ENCODE data around the gene TIMELESS. TPM values are rescaled to one million over a fixed set of nuclear protein-coding genes. Genes with fewer than 3 reads are reported as not detected.

Gene TIMELESS
- total RNA-seq, 4 donors from 2014 or later, result 4.8 to 47.0 (median 6.0) TPM

DNA sequence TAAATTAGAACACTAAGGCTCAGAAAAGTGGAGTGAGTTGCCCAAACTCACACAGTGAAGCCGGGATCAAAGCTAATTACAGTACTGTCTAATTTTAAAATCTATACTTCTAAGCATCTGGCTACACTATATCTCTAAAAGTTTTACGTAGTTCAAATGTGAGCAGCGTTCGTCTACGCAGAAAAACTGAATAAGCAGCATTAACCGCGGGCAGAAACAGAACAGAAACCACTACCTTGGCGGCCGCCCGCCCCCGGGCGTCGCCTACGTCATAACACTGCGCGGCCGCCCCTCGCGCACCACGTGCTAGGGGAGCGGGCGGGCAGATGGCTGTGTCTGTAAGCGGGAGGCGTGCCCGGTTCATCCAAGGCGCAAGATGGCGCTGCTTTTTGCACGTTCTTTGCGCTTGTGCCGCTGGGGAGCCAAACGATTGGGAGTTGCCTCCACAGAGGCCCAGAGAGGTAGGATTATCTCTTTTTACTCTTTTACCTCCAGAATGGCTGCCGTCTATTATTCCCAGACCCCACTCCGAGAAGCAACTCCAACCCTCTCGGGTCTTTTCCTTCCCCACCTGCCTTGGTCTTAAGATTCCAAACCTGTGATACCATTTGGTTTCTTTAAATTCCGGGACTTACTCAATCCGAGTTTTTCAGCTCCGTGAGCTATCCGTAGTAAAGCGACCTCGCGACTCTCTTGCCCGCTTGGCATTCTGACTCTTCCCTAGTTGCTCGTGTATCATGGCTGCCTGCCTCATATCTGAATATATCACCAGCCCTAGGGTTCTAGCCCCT is 19.2 kb upstream of the TIMELESS start, which contains the start of gene SPRYD4:
SPRYD4 (plus strand) TSS at position 363 of the 791 bp plus-strand sequence; CDS start at position 377, 14 bp downstream.
- Histone ChIP-seq H3K4me1 (peaks cover 0 to 19% (median 3%) of the 10 kb centered on the region in 4 donors), H3K36me3 (no peaks in the 10 kb centered on the region), H3K4me3 (peak within 1 kb of the TSS; percentile 69 to 88 (median 81)), H3K27me3 (no peaks in the 10 kb centered on the region), H3K9me3 (no peaks in the 10 kb centered on the region), H3K27ac (peak within 1 kb of the TSS; percentile 80 to 94 (median 86))
- DNase-seq, result peak; percentile 92 to 97 (median 94)
- peak; percentile 78 to 81 for TF ChIP-seq POLR2A (IDR thresholded peaks at IDR 0.05)
- TF ChIP-seq, protein P1, sequence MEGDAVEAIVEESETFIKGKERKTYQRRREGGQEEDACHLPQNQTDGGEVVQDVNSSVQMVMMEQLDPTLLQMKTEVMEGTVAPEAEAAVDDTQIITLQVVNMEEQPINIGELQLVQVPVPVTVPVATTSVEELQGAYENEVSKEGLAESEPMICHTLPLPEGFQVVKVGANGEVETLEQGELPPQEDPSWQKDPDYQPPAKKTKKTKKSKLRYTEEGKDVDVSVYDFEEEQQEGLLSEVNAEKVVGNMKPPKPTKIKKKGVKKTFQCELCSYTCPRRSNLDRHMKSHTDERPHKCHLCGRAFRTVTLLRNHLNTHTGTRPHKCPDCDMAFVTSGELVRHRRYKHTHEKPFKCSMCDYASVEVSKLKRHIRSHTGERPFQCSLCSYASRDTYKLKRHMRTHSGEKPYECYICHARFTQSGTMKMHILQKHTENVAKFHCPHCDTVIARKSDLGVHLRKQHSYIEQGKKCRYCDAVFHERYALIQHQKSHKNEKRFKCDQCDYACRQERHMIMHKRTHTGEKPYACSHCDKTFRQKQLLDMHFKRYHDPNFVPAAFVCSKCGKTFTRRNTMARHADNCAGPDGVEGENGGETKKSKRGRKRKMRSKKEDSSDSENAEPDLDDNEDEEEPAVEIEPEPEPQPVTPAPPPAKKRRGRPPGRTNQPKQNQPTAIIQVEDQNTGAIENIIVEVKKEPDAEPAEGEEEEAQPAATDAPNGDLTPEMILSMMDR (IDR thresholded peaks at IDR 0.05), result peak in 4 of 6 experiments; percentile 2 to 38 (median 18)

DNA sequence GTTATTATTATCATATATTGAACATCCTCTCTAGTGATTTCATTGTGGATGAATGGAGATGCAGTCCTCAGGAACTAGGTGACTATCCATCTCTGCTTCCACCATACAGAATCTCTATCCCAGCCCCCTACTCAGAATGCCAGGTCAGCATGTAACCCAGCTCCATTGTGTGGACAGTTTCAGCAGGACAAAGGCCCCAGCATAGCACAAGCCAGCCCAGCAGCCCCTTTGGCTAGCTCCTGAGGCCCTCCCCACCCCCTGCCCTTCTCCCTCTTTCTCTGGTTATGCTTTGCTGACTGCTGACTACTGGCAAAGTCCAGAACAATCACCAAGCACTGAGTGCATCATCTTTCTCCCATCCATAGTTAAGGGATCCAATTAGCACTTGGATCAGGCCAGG is 13.3 kb upstream of the TIMELESS start:
- no peak for DNase-seq
- Histone ChIP-seq H3K36me3 (no peaks in the 10 kb centered on the region), H3K9me3 (no peaks in the 10 kb centered on the region), H3K4me1 (peaks cover 0 to 2% (median under 1%) of the 10 kb centered on the region in 4 donors), H3K27me3 (no peaks in the 10 kb centered on the region), H3K27ac (no peak overlapping the region), H3K4me3 (no peak overlapping the region)
- TF ChIP-seq POLR2A (IDR thresholded peaks at IDR 0.05), result no peak

DNA sequence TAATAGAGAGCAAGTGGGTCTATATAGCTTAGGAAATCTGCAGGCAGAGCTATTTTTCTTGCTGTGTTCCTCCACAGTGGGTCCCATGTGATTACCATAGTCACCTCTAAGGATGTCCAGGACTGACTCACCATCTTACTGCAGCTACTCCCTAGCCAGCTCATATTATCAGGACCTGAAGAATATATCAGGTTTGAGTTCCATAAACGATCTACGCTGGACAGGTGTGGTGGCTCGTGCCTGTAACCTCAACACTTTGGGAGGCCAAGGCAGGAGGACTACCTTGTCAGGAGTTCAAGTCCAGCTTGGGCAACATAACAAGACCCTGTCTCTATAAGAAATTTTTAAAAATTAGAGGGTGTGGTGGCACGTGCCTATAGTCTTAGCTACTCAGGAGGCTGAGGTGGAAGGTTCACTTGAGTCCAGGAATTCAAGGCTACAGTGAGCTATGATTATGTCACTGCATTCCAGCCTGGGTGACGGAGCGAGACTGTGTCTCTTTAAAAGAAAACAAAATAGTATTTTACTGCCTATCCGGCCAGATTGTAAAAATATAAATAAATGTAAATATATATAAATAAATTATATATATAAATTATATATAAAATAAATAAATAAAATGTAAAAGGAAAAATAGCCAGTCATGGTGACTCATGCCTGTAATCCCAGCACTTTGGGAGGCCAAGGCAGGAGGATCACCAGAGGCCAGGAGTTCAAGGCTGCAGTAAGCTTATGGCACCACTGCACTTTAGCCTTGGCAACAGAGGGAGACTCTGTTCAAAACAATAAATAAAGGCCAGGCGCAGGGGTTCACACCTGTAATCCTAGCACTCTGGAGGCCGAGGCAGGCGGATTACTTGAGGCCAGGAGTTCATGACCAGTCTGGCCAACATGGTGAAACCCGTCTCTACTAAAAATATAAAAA is 12.3 kb upstream of the TIMELESS start:
- H3K36me3 ChIP-seq, result no peaks in the 10 kb centered on the region
- no peaks in the 10 kb centered on the region for H3K4me1 ChIP-seq
- DNase-seq, result no peak
- H3K4me3 ChIP-seq, result no peak overlapping the region
- TF ChIP-seq POLR2A (IDR thresholded peaks at IDR 0.05), result no peak
- TF ChIP-seq, protein P1 (IDR thresholded peaks at IDR 0.05), result no peak
- H3K27ac ChIP-seq, result no peak overlapping the region
- no peaks in the 10 kb centered on the region for H3K9me3 ChIP-seq
- no peaks in the 10 kb centered on the region for H3K27me3 ChIP-seq

DNA sequence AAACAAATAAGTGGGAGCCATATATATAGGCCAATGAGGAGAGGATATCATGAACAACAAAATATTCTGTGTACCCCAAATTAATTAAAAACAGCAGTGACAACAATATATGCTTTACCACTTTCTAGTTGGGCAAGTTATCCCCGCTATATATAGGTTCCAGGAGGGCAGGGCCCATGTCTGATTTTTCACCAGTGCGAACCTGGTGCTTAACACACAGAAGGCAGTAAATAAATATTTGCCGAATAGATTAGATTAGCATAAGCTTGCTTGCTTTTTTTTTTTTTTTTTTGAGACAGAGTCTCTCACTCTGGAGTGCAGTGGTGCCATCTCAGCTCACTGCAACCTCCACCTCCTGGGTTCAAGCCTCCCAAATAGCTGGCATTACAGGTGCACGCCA is 8.6 kb upstream of the TIMELESS start:
- Histone ChIP-seq H3K27ac (no peak overlapping the region), H3K4me3 (no peak overlapping the region), H3K4me1 (no peaks in the 10 kb centered on the region), H3K36me3 (no peaks in the 10 kb centered on the region), H3K27me3 (no peaks in the 10 kb centered on the region), H3K9me3 (no peaks in the 10 kb centered on the region)
- no peak for DNase-seq
- TF ChIP-seq POLR2A (IDR thresholded peaks at IDR 0.05), result no peak
- TF ChIP-seq, protein P1 (IDR thresholded peaks at IDR 0.05), result no peak

DNA sequence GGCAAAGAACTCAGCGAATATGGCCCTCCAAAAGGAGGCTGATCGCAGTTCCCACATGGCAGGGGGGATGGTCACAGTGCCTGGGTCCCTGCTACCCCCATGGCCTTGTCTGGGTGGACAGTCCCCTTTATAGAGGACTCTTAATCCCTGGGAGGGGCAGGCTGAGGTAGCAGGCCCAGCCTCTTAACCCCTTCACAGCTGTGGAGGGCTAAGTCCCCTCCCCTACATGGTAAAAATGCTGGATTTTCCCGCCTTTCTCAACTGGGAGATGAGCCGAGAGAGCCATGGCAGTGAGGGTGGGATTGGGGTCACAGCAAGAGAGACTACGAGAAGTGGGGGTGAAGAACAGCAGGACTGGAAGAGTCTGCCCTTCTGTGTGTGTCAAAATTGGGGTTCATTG is 5.3 kb upstream of the TIMELESS start, which contains the start of gene MIP:
MIP (minus strand) TSS at position 101 of the 400 bp plus-strand sequence; CDS start at position 57, 44 bp downstream.
- Histone ChIP-seq H3K36me3 (no peaks in the 10 kb centered on the region), H3K27ac (no peak within 1 kb of the TSS), H3K4me1 (no peaks in the 10 kb centered on the region), H3K9me3 (no peaks in the 10 kb centered on the region), H3K4me3 (no peak within 1 kb of the TSS), H3K27me3 (no peaks in the 10 kb centered on the region)
- no peak for DNase-seq
- TF ChIP-seq, protein P1 (IDR thresholded peaks at IDR 0.05), result no peak
- no peak for TF ChIP-seq POLR2A (IDR thresholded peaks at IDR 0.05)
